T-cell (primary cell): ENCODE data around the gene DDX39B. TPM values are rescaled to one million over a fixed set of nuclear protein-coding genes. Genes with fewer than 3 reads are reported as not detected.

ENCODE experiments used
- ATAC-seq, 4 experiments: fragments of 200-7000 bp in 3 of 4; fragments of 150-1000 bp in 1 of 4; cut with Tn5 transposase; replicated peaks in 1 of 4; 1 replicate in 3 of 4; 2 replicates in 1 of 4; pipeline ENCODE4 v1.10.0; 2021; ENCODE audit warnings: moderate library complexity in 3 of 4, mild to moderate bottlenecking in 2 of 4, moderate number of reproducible peaks in 1 of 4
- CTCF ChIA-PET, 2 donors: fragments of 300-600 bp; sonication (Branson Sonifier 250); formaldehyde crosslinking; loops; one replicate each; lab custom pipeline; 2022; ENCODE audit warnings: antibody characterized with exemption in 2 of 2; lab: Charles Lee
- POLR2A ChIA-PET, 2 donors: fragments of 300-600 bp; sonication (Branson Sonifier 250); formaldehyde crosslinking; loops; one replicate each; lab custom pipeline; 2022; ENCODE audit warnings: antibody characterized with exemption in 2 of 2; lab: Charles Lee
- DNase-seq, 35 experiments: peaks; one replicate each; pipeline versions ENCODE4 v3.0.0 to v3.0.0-alpha.2; 2013 to 2023
- H3K27ac ChIP-seq: one replicate; pipeline ENCODE4 v1.5.1; 2013; ENCODE audit warnings: low read length
- H3K27me3 ChIP-seq, 2 experiments: replicated peaks in 1 of 2; 1 replicate in 1 of 2; 2 replicates in 1 of 2; pipeline versions ENCODE4 v1.6.1 to v1.7.0; 2013; ENCODE audit warnings: low read length in 1 of 2, mixed read lengths in 1 of 2; ENCODE audit not compliant: control insufficient read depth in 2 of 2, insufficient read depth in 2 of 2; ENCODE audit errors: extremely low read depth in 1 of 2
- H3K36me3 ChIP-seq, 2 donors: 1 replicate in 1 of 2; 2 replicates in 1 of 2; pipeline versions ENCODE4 v1.6.1 to v1.7.0; 2013; ENCODE audit warnings: low read length in 1 of 2; ENCODE audit not compliant: control insufficient read depth in 2 of 2, insufficient read depth in 1 of 2; ENCODE audit errors: extremely low read depth in 1 of 2
- H3K4me1 ChIP-seq, 2 experiments: 1 replicate in 1 of 2; 2 replicates in 1 of 2; pipeline versions ENCODE4 v1.6.1 to v1.7.0; 2013; ENCODE audit warnings: low read length in 2 of 2, mixed read lengths in 1 of 2; ENCODE audit not compliant: insufficient read depth in 2 of 2, control insufficient read depth in 1 of 2; ENCODE audit errors: extremely low read depth in 1 of 2
- H3K4me3 ChIP-seq, 2 donors: 1 replicate in 1 of 2; 2 replicates in 1 of 2; pipeline versions ENCODE4 v1.5.1 to v1.7.0; 2013; ENCODE audit warnings: mild to moderate bottlenecking in 2 of 2, low read length in 1 of 2, moderate library complexity in 1 of 2; ENCODE audit not compliant: control insufficient read depth in 1 of 2; ENCODE audit errors: extremely low read depth in 1 of 2
- H3K9me3 ChIP-seq: 2 replicates; pipeline ENCODE4 v1.7.0; 2013
- H3K27ac Mint-ChIP-seq, 2 donors: one replicate each; pipeline ENCODE4 v1.8.0; 2020 to 2021; ENCODE audit warnings: mild to moderate bottlenecking in 2 of 2, mixed read lengths in 2 of 2
- H3K27me3 Mint-ChIP-seq, 2 donors: one replicate each; pipeline ENCODE4 v1.8.0; 2021 to 2022; ENCODE audit warnings: mixed read lengths in 2 of 2
- H3K36me3 Mint-ChIP-seq: one replicate; pipeline ENCODE4 v1.8.0; 2021; ENCODE audit warnings: mixed read lengths
- H3K4me1 Mint-ChIP-seq, 3 donors: one replicate each; pipeline ENCODE4 v1.8.0; 2020 to 2022; ENCODE audit warnings: mixed read lengths in 3 of 3, mild to moderate bottlenecking in 1 of 3
- H3K4me3 Mint-ChIP-seq, 3 donors: one replicate each; pipeline ENCODE4 v1.8.0; 2020 to 2022; ENCODE audit warnings: mild to moderate bottlenecking in 3 of 3, mixed read lengths in 3 of 3, moderate library complexity in 3 of 3
- H3K9me3 Mint-ChIP-seq, 3 donors: one replicate each; pipeline ENCODE4 v1.8.0; 2020 to 2022; ENCODE audit warnings: mixed read lengths in 3 of 3
- WGBS: methylation state at CpG from one replicate; pipeline ENCODE4 v1.1.5; 2013; ENCODE audit warnings: missing lambda C conversion rate; ENCODE audit not compliant: insufficient coverage; 5-methylcytosine and 5-hydroxymethylcytosine counted together
- total RNA-seq, 35 experiments: library from RNA in 6 of 35; stranded (reverse) in 6 of 35; fragments of 120-200 nt in 1 of 35; gene quantifications; one replicate each; pipeline versions ENCODE4 v1.2.1 to v1.2.4 and lab custom pipeline; 2013 to 2026

The DDX39B gene
- total RNA-seq, 5 donors from 2014 or later (not counting 1 experiment from before 2014, with no cell fraction given): 507 to 669 (median 631) TPM

- Mint-ChIP-seq H3K27ac (peak overlapping the region; percentile 90 to 91), H3K4me3 (peak overlapping the region in 2 of 3 donors; percentile 19 to 69), H3K9me3 (no peaks in the 10 kb centered on the region), H3K36me3 (peaks cover 18% of the 10 kb centered on the region), H3K27me3 (no peaks in the 10 kb centered on the region), H3K4me1 (peaks cover 71 to 86% (median 83%) of the 10 kb centered on the region in 3 donors)
- Histone ChIP-seq H3K4me1 (peaks cover 38 to 68% of the 10 kb centered on the region in 2 experiments), H3K36me3 (peaks cover 0 to 8% of the 10 kb centered on the region in 2 donors), H3K27ac (peak overlapping the region; percentile 94), H3K9me3 (no peaks in the 10 kb centered on the region), H3K4me3 (no peak overlapping the region), H3K27me3 (no peaks in the 10 kb centered on the region)
- DNase-seq (peak in 3 of 35 experiments; percentile 32 to 52 (median 32)), ATAC-seq (no peak)
- ChIA-PET POLR2A (interaction anchor here (0.6 to 1.4 kb wide), 5 partner anchors 12 to 284 kb away, joined by 3 read pairs; partner anchors contain the start of gene DDX39B (in 1 of the 2)), CTCF (interaction anchor here (1.0 to 2.4 kb wide), 7 partner anchors 10 to 31 kb away, joined by 3 to 10 read pairs (median 6); partner anchors contain the start of gene DDX39B (in 1 of the 2))
- 41% methylated on average over 4 of the region's 9 CpGs for WGBS
Observed at GRCh38 chr6:31567531-31568370, 25.9 kb upstream of the DDX39B start.

GRCh38 chr6:31560697-31561058 lies 18.9 kb upstream of the DDX39B start:
- Mint-ChIP-seq H3K27me3 (no peaks in the 10 kb centered on the region), H3K9me3 (no peaks in the 10 kb centered on the region), H3K4me1 (peaks cover 76 to 85% (median 81%) of the 10 kb centered on the region in 3 donors), H3K27ac (peak overlapping the region; percentile 91), H3K36me3 (peaks cover 36% of the 10 kb centered on the region), H3K4me3 (peak overlapping the region in 2 of 3 donors; percentile 66 to 92)
- Histone ChIP-seq H3K9me3 (no peaks in the 10 kb centered on the region), H3K36me3 (peaks cover 0 to 18% of the 10 kb centered on the region in 2 donors), H3K27me3 (no peaks in the 10 kb centered on the region), H3K4me1 (peaks cover 36 to 66% of the 10 kb centered on the region in 2 experiments), H3K27ac (peak overlapping the region; percentile 81), H3K4me3 (no peak overlapping the region)
- ATAC-seq: no peak
- no peak for DNase-seq
- POLR2A ChIA-PET: no interaction called here
- CTCF ChIA-PET: interaction anchor here in 1 of 2 donors (1.6 kb wide), 1 partner anchor 10 kb away, joined by 4 read pairs; no protein-coding TSS in a partner anchor

- peak; percentile 54 to 73 (median 68) for ATAC-seq
- peak overlapping the region; percentile 66 to 92 (median 66) for H3K4me3 Mint-ChIP-seq
- no peaks in the 10 kb centered on the region for H3K27me3 ChIP-seq
- ChIA-PET POLR2A (interaction anchor here in 1 of 2 donors (0.5 to 0.6 kb wide), 2 partner anchors 35 to 1121 kb away, joined by 3 to 4 read pairs; no protein-coding TSS in a partner anchor), CTCF (interaction anchor here in 1 of 2 donors (1.3 kb wide), 1 partner anchor 23 kb away, joined by 6 read pairs; the partner anchor contains the start of gene LTB)
- peak overlapping the region; percentile 91 for H3K27ac Mint-ChIP-seq
- WGBS: 2% methylated on average over 5 of the region's 7 CpGs
- peak overlapping the region in 1 of 2 donors; percentile 10 for H3K4me3 ChIP-seq
- H3K9me3 ChIP-seq: no peaks in the 10 kb centered on the region
- peak in 12 of 35 experiments; percentile 26 to 69 (median 40) for DNase-seq
- no peaks in the 10 kb centered on the region for H3K9me3 Mint-ChIP-seq
- H3K36me3 ChIP-seq: peaks cover 0 to 16% of the 10 kb centered on the region in 2 donors
- peaks cover 72 to 79% (median 76%) of the 10 kb centered on the region in 3 donors for H3K4me1 Mint-ChIP-seq
- H3K4me1 ChIP-seq: peaks cover 36 to 66% of the 10 kb centered on the region in 2 experiments
- H3K27me3 Mint-ChIP-seq: no peaks in the 10 kb centered on the region
- H3K36me3 Mint-ChIP-seq: peaks cover 33% of the 10 kb centered on the region
- peak overlapping the region; percentile 81 for H3K27ac ChIP-seq
Observed at GRCh38 chr6:31559958-31560696, 18.3 kb upstream of the DDX39B start.

GRCh38 chr6:31559606-31559957 lies 17.8 kb upstream of the DDX39B start:
- no peak for DNase-seq
- Mint-ChIP-seq H3K27ac (peak overlapping the region; percentile 91), H3K9me3 (no peaks in the 10 kb centered on the region), H3K4me3 (peak overlapping the region; percentile 66 to 92 (median 74)), H3K36me3 (peaks cover 28% of the 10 kb centered on the region), H3K27me3 (no peaks in the 10 kb centered on the region), H3K4me1 (peaks cover 70 to 78% (median 71%) of the 10 kb centered on the region in 3 donors)
- ATAC-seq: peak; percentile 21 to 34 (median 27)
- H3K27me3 ChIP-seq: no peaks in the 10 kb centered on the region
- POLR2A ChIA-PET: interaction anchor here in 1 of 2 donors (1.0 to 1.5 kb wide), 2 partner anchors 25 to 37 kb away, joined by 3 read pairs; no protein-coding TSS in a partner anchor
- H3K4me3 ChIP-seq: peak overlapping the region; percentile 36
- H3K36me3 ChIP-seq: peaks cover 0 to 14% of the 10 kb centered on the region in 2 donors
- WGBS: no CpG with 5 or more reads among the region's 4 CpGs
- peaks cover 36 to 66% of the 10 kb centered on the region in 2 experiments for H3K4me1 ChIP-seq
- no peaks in the 10 kb centered on the region for H3K9me3 ChIP-seq
- H3K27ac ChIP-seq: peak overlapping the region; percentile 81
- CTCF ChIA-PET: interaction anchor here in 1 of 2 donors (1.1 to 1.3 kb wide), 3 partner anchors 16 to 39 kb away, joined by 5 to 6 read pairs (median 5); partner anchors contain the start of genes LTB and TNF

GRCh38 chr6:31558631-31559500 lies 17.1 kb upstream of the DDX39B start:
- Histone ChIP-seq H3K27ac (peak overlapping the region; percentile 81), H3K27me3 (no peaks in the 10 kb centered on the region), H3K36me3 (peaks cover 0 to 13% of the 10 kb centered on the region in 2 donors), H3K9me3 (no peaks in the 10 kb centered on the region), H3K4me3 (peak overlapping the region; percentile 36), H3K4me1 (peaks cover 36 to 66% of the 10 kb centered on the region in 2 experiments)
- ChIA-PET CTCF (interaction anchor here in 1 of 2 donors (1.1 to 1.3 kb wide), 4 partner anchors 16 to 39 kb away, joined by 3 to 6 read pairs (median 5); partner anchors contain the start of genes LTB, NCR3 and TNF), POLR2A (interaction anchor here in 1 of 2 donors (1.0 to 1.5 kb wide), 2 partner anchors 26 to 38 kb away, joined by 3 read pairs; no protein-coding TSS in a partner anchor)
- H3K9me3 Mint-ChIP-seq: no peaks in the 10 kb centered on the region
- peak overlapping the region; percentile 91 for H3K27ac Mint-ChIP-seq
- peak overlapping the region; percentile 66 to 92 (median 74) for H3K4me3 Mint-ChIP-seq
- H3K4me1 Mint-ChIP-seq: peaks cover 67 to 77% (median 70%) of the 10 kb centered on the region in 3 donors
- WGBS: 0% methylated on average over 2 of the region's 14 CpGs
- peaks cover 27% of the 10 kb centered on the region for H3K36me3 Mint-ChIP-seq
- peak in 31 of 35 experiments; percentile 41 to 82 (median 61) for DNase-seq
- ATAC-seq: peak; percentile 77 to 84 (median 80)
- H3K27me3 Mint-ChIP-seq: no peaks in the 10 kb centered on the region
